Ectodermal cell (in vitro differentiated cells): Measurements from ENCODE around the gene AP2S1.
A peak's percentile ranks its signal among the peaks of the same experiment; 100 is the strongest.
"Not testable (repeated sequence)": the region's sequence is repeated elsewhere in the genome, so short reads cannot be mapped to it uniquely, and the experiment has no call there.

Experiments
- H3K27ac ChIP-seq: 2 replicates; pipeline ENCODE4 v1.7.0; 2013; ENCODE audit warnings: mild to moderate bottlenecking, low read depth, low read length; ENCODE audit not compliant: insufficient read depth, poor library complexity, severe bottlenecking
- H3K27me3 ChIP-seq: 2 replicates; pipeline ENCODE4 v1.7.0; 2013; ENCODE audit warnings: mild to moderate bottlenecking, low read length; ENCODE audit not compliant: insufficient read depth, control insufficient read depth, poor library complexity, severe bottlenecking
- H3K36me3 ChIP-seq: one replicate; pipeline ENCODE4 v1.7.0; 2013; ENCODE audit warnings: low read length; ENCODE audit not compliant: control insufficient read depth, insufficient read depth
- H3K4me1 ChIP-seq: one replicate; pipeline ENCODE4 v1.7.0; 2013; ENCODE audit warnings: low read length; ENCODE audit not compliant: control insufficient read depth, insufficient read depth
- H3K4me3 ChIP-seq: 2 replicates; pipeline ENCODE4 v1.7.0; 2013; ENCODE audit warnings: low read depth, low read length, control low read depth; ENCODE audit not compliant: insufficient read depth
- H3K9me3 ChIP-seq: 2 replicates; pipeline ENCODE4 v1.7.0; 2013; ENCODE audit warnings: mild to moderate bottlenecking, low read length, moderate library complexity; ENCODE audit not compliant: control insufficient read depth
- WGBS, 2 experiments: methylation state at CpG; one replicate each; pipeline ENCODE4 v1.1.7; 2013; ENCODE audit warnings: missing lambda C conversion rate in 2 of 2; 5-methylcytosine and 5-hydroxymethylcytosine counted together

Gene AP2S1

DNA sequence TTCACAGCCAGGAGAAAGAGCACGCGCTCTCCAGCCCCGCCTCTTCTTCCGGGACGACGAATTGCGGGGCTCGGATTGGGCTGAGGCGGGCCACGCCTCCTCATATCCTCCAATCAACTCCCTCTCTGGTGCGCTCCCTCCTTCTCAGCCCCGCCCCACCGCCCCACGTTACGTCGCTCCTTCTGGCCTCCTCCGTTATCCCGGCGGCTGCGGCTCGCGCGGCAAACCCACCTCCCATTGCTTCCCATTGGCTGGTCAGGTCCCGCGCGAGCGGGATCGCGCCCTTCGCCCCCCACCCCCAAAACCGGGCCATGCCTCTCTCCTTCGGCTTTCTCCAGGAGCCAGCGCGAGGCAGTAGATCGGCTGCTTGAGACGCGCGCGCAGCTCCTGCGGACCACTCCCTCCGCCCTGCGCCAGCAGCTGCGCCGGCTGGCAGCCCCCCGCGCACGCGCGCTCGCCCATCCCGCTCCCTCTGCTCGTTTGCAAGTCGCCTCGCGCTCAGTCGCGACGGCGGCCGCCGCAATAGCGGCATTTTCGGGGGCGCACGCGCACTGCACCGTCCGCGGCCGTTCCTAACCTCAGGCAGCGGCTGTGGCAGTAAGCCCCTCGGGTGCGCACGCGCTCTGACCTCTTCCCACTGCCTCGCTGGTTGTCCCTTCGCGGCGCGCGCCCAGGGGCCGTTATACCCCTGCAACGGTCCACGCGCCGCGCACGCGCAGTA lies 9.6 kb upstream of the AP2S1 start:
- 0% methylated on average over 89 of the region's 89 CpGs for WGBS, 2 experiments
- H3K9me3 ChIP-seq = no peaks in the 10 kb centered on the region
- peak overlapping the region; percentile 97 for H3K27ac ChIP-seq
- peaks cover 2% of the 10 kb centered on the region for H3K27me3 ChIP-seq
- peaks cover 21% of the 10 kb centered on the region for H3K4me1 ChIP-seq
- H3K4me3 ChIP-seq = peak overlapping the region; percentile 84
- H3K36me3 ChIP-seq = no peaks in the 10 kb centered on the region

- H3K4me3 ChIP-seq = peak overlapping the region; percentile 84
- WGBS, 2 experiments = 19 to 20% methylated on average over 18 of the region's 18 CpGs
Observed at GRCh38 chr19:46859637-46860124, 9.0 kb upstream of the AP2S1 start.

GRCh38 chr19:46856062-46857022 lies 5.7 kb upstream of the AP2S1 start:
- H3K36me3 ChIP-seq = no peaks in the 10 kb centered on the region
- no peak overlapping the region for H3K4me3 ChIP-seq
- peak overlapping the region; percentile 4 for H3K27ac ChIP-seq
- no peaks in the 10 kb centered on the region for H3K4me1 ChIP-seq
- 44 to 47% methylated on average over 41 of the region's 41 CpGs for WGBS, 2 experiments
- peaks cover 5% of the 10 kb centered on the region for H3K27me3 ChIP-seq
- H3K9me3 ChIP-seq = no peaks in the 10 kb centered on the region

More at GRCh38 chr19:46859637-46860124, 9.0 kb upstream of the AP2S1 start:
- Histone ChIP-seq H3K9me3 (no peaks in the 10 kb centered on the region), H3K27ac (peak overlapping the region; percentile 92), H3K36me3 (no peaks in the 10 kb centered on the region), H3K4me1 (peaks cover 17% of the 10 kb centered on the region), H3K27me3 (peaks cover 5% of the 10 kb centered on the region)

GRCh38 chr19:46854698-46855097 lies 4.1 kb upstream of the AP2S1 start:
- not testable (repeated sequence) for H3K27me3 ChIP-seq, H3K27ac ChIP-seq, H3K36me3 ChIP-seq, H3K4me1 ChIP-seq, H3K4me3 ChIP-seq, H3K9me3 ChIP-seq
- 86 to 88% methylated on average over 8 to 12 of the region's 13 CpGs for WGBS, 2 experiments

DNA sequence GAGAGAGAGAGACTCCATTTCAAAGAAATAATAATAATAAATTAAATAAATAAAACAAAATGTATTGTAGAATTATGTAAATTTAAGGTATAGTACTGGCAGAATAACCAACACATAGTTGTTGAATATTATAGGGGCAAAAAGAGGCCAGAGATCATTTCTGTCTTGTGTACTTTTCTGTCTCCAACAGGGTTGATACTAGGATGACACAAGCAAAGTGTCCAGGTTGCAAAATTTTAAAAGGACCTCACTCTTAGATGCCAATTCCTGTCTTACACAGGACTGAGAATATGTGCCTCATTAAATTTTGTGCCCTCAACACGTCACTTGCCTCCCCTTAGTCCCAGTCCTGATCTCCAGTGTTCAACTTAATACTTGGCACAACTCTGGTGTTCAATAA lies 2.2 kb upstream of the AP2S1 start:
- H3K4me1 ChIP-seq = no peaks in the 10 kb centered on the region
- H3K4me3 ChIP-seq = no peak overlapping the region
- H3K9me3 ChIP-seq = no peaks in the 10 kb centered on the region
- 83 to 88% methylated on average over 1 of the region's 1 CpG for WGBS, 2 experiments
- H3K27me3 ChIP-seq = peaks cover 5% of the 10 kb centered on the region
- H3K27ac ChIP-seq = no peak overlapping the region
- no peaks in the 10 kb centered on the region for H3K36me3 ChIP-seq

DNA sequence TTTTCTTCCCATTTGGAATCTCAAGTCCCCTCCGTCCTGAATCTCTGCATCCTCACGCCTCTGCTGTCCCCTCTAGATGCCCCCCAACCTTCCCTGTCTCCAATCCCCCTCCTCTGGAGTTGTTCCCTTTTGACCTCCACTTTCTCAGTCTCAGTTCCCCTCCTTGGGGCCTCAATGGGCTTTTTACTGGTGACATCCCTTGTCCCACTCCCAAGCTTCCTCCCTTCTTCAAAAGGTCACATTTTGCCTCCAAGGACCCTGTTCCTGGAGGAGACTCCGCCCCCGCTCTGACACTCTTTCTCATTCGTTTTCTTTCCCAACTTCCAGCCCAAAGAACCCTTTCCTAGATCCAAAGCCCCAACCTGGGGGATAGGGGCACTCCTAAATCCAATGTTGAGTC lies 1.0 kb downstream of the AP2S1 start:
- H3K9me3 ChIP-seq = no peaks in the 10 kb centered on the region
- no peaks in the 10 kb centered on the region for H3K27me3 ChIP-seq
- H3K4me3 ChIP-seq = peak overlapping the region; percentile 96
- peaks cover 10% of the 10 kb centered on the region for H3K36me3 ChIP-seq
- WGBS, 2 experiments = 18 to 24% methylated on average over 5 of the region's 5 CpGs
- no peaks in the 10 kb centered on the region for H3K4me1 ChIP-seq
- peak overlapping the region; percentile 92 for H3K27ac ChIP-seq

DNA sequence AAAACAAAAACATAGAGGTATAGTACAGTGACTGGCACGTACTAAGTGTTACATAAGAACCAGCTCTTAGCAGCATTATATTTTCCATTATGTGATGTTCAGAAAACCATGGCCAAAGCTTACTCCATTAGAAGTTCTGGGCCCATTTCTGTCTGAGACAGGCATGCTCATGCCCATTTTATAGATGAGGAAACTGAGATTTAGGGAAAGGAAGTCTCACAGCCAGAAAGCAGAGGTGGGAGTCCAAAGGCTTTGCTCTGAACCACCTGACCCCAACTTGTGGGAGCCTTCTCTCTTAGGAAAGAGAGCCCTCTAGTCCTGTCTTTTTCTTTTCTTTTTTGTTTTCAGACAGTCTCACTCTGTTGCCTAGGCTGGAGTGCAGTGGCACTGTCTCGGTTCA lies 2.3 kb downstream of the AP2S1 start:
- Histone ChIP-seq H3K27me3 (no peaks in the 10 kb centered on the region), H3K9me3 (no peaks in the 10 kb centered on the region), H3K36me3 (peaks cover 14% of the 10 kb centered on the region), H3K27ac (no peak overlapping the region), H3K4me1 (no peaks in the 10 kb centered on the region), H3K4me3 (no peak overlapping the region)
- WGBS, 2 experiments = 93 to 95% methylated on average over 2 of the region's 2 CpGs

DNA sequence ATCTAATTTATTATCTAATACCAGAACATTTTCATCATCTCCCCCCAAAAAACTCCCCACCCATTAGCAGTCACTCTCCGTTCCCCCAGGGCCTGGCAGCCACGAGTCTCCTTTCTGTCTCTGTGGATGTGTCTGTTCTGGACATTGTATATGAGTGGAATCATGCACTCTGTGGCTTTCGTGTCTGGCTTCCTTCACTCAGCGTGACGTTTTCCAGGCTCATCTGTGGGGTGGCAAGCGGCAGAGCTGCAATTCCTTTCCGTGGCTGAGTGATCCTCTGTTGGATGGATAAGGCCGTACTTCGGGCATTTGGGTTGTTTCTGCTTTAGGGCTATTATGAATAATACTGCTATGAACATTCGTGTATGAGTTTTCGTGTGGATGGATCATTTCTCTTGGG lies 3.1 kb downstream of the AP2S1 start:
- Histone ChIP-seq H3K27me3 (no peaks in the 10 kb centered on the region), H3K36me3 (peaks cover 14% of the 10 kb centered on the region), H3K9me3 (no peaks in the 10 kb centered on the region), H3K4me3 (no peak overlapping the region), H3K27ac (no peak overlapping the region), H3K4me1 (no peaks in the 10 kb centered on the region)
- 95 to 96% methylated on average over 11 of the region's 11 CpGs for WGBS, 2 experiments

GRCh38 chr19:46845959-46846459 lies 4.6 kb downstream of the AP2S1 start:
- WGBS, 2 experiments = 92 to 94% methylated on average over 19 of the region's 19 CpGs

GRCh38 chr19:46844067-46844489 lies 6.6 kb downstream of the AP2S1 start:
- 88 to 89% methylated on average over 9 of the region's 9 CpGs for WGBS, 2 experiments
- Histone ChIP-seq H3K27me3 (no peaks in the 10 kb centered on the region), H3K36me3 (peaks cover 19% of the 10 kb centered on the region), H3K27ac (no peak overlapping the region), H3K9me3 (no peaks in the 10 kb centered on the region), H3K4me3 (no peak overlapping the region), H3K4me1 (no peaks in the 10 kb centered on the region)

More at GRCh38 chr19:46845959-46846459, 4.6 kb downstream of the AP2S1 start:
- Histone ChIP-seq H3K9me3 (no peaks in the 10 kb centered on the region), H3K27me3 (no peaks in the 10 kb centered on the region), H3K4me3 (no peak overlapping the region), H3K27ac (peak overlapping the region; percentile 16), H3K4me1 (no peaks in the 10 kb centered on the region), H3K36me3 (peaks cover 14% of the 10 kb centered on the region)
